Erythroblast (primary cell): ENCODE data around the gene MCF2L.

Experiments used
- GATA1 ChIP-seq: IDR thresholded peaks from 2 replicates; pipeline ENCODE4 v1.6.1; 2011; ENCODE audit warnings: low read depth, mild to moderate bottlenecking, control low read depth, low read length, moderate library complexity
- POLR2A ChIP-seq: IDR thresholded peaks from 2 replicates; pipeline ENCODE4 v1.6.1; 2011; ENCODE audit warnings: mild to moderate bottlenecking, low read length

- TF ChIP-seq POLR2A (no peak), GATA1 (no peak)
These were observed 8.3 kb upstream of the MCF2L start for GRCh38 chr13:112960706-112961105.
